PFSK-1 (cell line): ENCODE results near the gene NIPAL4.

ENCODE experiments used
- FOXP2 ChIP-seq: optimal IDR thresholded peaks from 2 replicates; pipeline ENCODE3; 2011; ENCODE audit warnings: borderline replicate concordance, control low read depth, inconsistent platforms; ENCODE audit not compliant: insufficient read depth; ENCODE audit errors: extremely low read length, extremely low read depth
- POLR2AphosphoS5 ChIP-seq: IDR thresholded peaks from 2 replicates; pipeline ENCODE4 v1.6.1; 2012; ENCODE audit warnings: low read depth, mild to moderate bottlenecking, control low read depth, low read length, moderate library complexity
- SIN3A ChIP-seq: IDR thresholded peaks from 2 replicates; pipeline ENCODE4 v1.6.1; 2012; ENCODE audit warnings: mild to moderate bottlenecking, low read length, moderate library complexity, borderline replicate concordance; ENCODE audit not compliant: insufficient read depth
- TAF1 ChIP-seq: IDR thresholded peaks from 2 replicates; pipeline ENCODE4 v1.6.1; 2012; ENCODE audit warnings: low read length, control low read depth, borderline replicate concordance; ENCODE audit not compliant: insufficient read depth
- TF ChIP-seq, protein P1 (sequence below), 2 experiments: IDR thresholded peaks; 2 replicates each; pipeline versions ENCODE4 v1.6.1 to v1.8.0; 2011 to 2012; ENCODE audit warnings: low read depth in 2 of 2, low read length in 2 of 2, control low read depth in 1 of 2, inconsistent platforms in 1 of 2, mild to moderate bottlenecking in 1 of 2, moderate library complexity in 1 of 2; ENCODE audit not compliant: insufficient read depth in 1 of 2

NIPAL4 gene

GRCh38 chr5:157447201-157447637 lies 12.8 kb upstream of the NIPAL4 start:
- no peak for TF ChIP-seq POLR2AphosphoS5
- TF ChIP-seq SIN3A: no peak
- no peak for TF ChIP-seq FOXP2
- TF ChIP-seq, protein P1, sequence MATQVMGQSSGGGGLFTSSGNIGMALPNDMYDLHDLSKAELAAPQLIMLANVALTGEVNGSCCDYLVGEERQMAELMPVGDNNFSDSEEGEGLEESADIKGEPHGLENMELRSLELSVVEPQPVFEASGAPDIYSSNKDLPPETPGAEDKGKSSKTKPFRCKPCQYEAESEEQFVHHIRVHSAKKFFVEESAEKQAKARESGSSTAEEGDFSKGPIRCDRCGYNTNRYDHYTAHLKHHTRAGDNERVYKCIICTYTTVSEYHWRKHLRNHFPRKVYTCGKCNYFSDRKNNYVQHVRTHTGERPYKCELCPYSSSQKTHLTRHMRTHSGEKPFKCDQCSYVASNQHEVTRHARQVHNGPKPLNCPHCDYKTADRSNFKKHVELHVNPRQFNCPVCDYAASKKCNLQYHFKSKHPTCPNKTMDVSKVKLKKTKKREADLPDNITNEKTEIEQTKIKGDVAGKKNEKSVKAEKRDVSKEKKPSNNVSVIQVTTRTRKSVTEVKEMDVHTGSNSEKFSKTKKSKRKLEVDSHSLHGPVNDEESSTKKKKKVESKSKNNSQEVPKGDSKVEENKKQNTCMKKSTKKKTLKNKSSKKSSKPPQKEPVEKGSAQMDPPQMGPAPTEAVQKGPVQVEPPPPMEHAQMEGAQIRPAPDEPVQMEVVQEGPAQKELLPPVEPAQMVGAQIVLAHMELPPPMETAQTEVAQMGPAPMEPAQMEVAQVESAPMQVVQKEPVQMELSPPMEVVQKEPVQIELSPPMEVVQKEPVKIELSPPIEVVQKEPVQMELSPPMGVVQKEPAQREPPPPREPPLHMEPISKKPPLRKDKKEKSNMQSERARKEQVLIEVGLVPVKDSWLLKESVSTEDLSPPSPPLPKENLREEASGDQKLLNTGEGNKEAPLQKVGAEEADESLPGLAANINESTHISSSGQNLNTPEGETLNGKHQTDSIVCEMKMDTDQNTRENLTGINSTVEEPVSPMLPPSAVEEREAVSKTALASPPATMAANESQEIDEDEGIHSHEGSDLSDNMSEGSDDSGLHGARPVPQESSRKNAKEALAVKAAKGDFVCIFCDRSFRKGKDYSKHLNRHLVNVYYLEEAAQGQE (IDR thresholded peaks at IDR 0.05; ENCODE audit: insufficient read depth in 1 of 2, low read depth in 2 of 2, low read length in 2 of 2): no peak

DNA sequence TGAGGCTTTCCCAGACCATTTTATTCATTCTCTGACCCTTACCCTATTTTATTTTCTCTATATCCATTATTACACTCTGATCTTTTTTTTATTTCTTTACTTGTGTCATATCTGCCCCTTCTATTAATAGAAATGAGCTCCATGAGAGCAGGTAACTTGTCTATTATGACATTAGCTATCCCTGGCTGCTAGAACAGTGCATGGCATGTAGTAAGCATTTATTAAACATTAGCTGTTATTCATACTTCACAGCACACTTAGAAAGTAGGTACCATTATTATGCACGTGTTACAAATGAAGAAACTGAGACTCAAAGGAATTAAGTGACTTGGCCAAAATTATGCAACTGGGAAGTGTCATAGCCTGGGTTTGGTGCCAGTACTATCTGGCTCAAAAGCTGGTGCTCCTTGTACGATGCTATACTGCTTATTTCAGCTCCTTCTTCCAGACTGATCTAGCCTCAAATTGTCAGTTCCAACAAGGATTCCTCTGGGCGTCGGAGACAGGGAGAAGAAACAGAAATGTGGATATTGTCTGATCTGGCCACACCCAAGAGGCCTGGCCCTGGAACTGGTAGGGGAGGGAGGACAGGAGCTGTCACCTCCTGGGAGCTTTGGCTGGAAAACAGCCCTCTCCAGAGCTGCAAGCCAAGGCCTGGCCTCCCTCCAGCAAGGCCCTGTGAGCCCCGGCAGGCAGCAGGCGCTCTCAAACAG lies 10.8 kb upstream of the NIPAL4 start:
- no peak for TF ChIP-seq POLR2AphosphoS5
- no peak for TF ChIP-seq SIN3A
- TF ChIP-seq, protein P1 (IDR thresholded peaks at IDR 0.05; ENCODE audit: insufficient read depth in 1 of 2, low read depth in 2 of 2, low read length in 2 of 2): no peak
- no peak for TF ChIP-seq TAF1
- TF ChIP-seq FOXP2: no peak

DNA sequence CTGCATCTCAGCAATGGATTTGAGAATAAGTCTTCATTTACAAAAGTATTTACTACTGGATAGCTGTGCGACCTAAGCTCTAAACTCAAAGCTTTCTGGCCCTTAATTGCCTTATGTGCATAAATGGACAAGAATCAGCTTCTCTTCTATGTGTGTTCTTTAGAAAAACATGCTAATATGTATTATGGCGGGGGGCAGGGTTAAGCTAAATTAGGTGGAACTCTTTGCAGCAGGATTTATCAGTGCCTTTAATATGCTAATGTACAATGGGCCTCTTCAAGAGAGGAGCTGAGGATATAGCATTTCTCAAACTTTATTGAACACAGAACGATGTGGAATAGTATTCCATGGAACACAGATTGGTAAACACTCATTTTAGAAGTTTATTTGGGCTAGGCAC lies 10.0 kb upstream of the NIPAL4 start:
- no peak for TF ChIP-seq FOXP2
- TF ChIP-seq TAF1: no peak
- no peak for TF ChIP-seq POLR2AphosphoS5
- no peak for TF ChIP-seq SIN3A
- TF ChIP-seq, protein P1 (IDR thresholded peaks at IDR 0.05; ENCODE audit: insufficient read depth in 1 of 2, low read depth in 2 of 2, low read length in 2 of 2): no peak

- TF ChIP-seq POLR2AphosphoS5 (no peak), TAF1 (no peak), FOXP2 (no peak), SIN3A (no peak)
- TF ChIP-seq, protein P1 (IDR thresholded peaks at IDR 0.05; ENCODE audit: insufficient read depth in 1 of 2, low read depth in 2 of 2, low read length in 2 of 2): no peak
Measured at GRCh38 chr5:157451806-157452205, 8.2 kb upstream of the NIPAL4 start.
